Smooth muscle cell (in vitro differentiated cells): Measurements from ENCODE around the gene TAS1R2. TPM values are rescaled to one million over a fixed set of nuclear protein-coding genes. Genes with fewer than 3 reads are reported as not detected.

Experiments used
- DNase-seq: peaks from one replicate; lab custom pipeline; 2025; ENCODE audit not compliant: unreplicated experiment; lab: John Stamatoyannopoulos, UW
- H2AFZ ChIP-seq: fragments of 200-600 bp; sonication (generic); 2 replicates; pipeline ENCODE4 v1.6.0; 2016; ENCODE audit warnings: antibody characterized with exemption, low read depth, mild to moderate bottlenecking
- H3F3A ChIP-seq: fragments of 200-600 bp; sonication (generic); 2 replicates; pipeline ENCODE4 v1.6.0; 2017; ENCODE audit warnings: antibody characterized with exemption, low read depth
- H3K27ac ChIP-seq: fragments of 200-600 bp; sonication (generic); 2 replicates; pipeline ENCODE4 v1.5.1; 2016; ENCODE audit warnings: low read depth, mild to moderate bottlenecking
- H3K27me3 ChIP-seq: fragments of 200-600 bp; sonication (generic); 2 replicates; pipeline ENCODE4 v1.6.1; 2016; ENCODE audit warnings: low read depth, mild to moderate bottlenecking
- H3K36me3 ChIP-seq: fragments of 200-600 bp; sonication (generic); 2 replicates; pipeline ENCODE4 v1.5.1; 2016; ENCODE audit warnings: low read depth
- H3K4me1 ChIP-seq: fragments of 200-600 bp; sonication (generic); 2 replicates; pipeline ENCODE4 v1.5.1; 2016; ENCODE audit warnings: low read depth
- H3K4me2 ChIP-seq: fragments of 200-600 bp; sonication (generic); 2 replicates; pipeline ENCODE4 v1.6.0; 2016; ENCODE audit warnings: mild to moderate bottlenecking
- H3K4me3 ChIP-seq: fragments of 200-600 bp; sonication (generic); 2 replicates; pipeline ENCODE4 v1.5.1; 2016; ENCODE audit warnings: mild to moderate bottlenecking
- H3K79me2 ChIP-seq: fragments of 200-600 bp; sonication (generic); 2 replicates; pipeline ENCODE4 v1.6.0; 2016; ENCODE audit warnings: low read depth, mild to moderate bottlenecking
- H3K9ac ChIP-seq: fragments of 200-600 bp; sonication (generic); 2 replicates; pipeline ENCODE4 v1.6.0; 2016; ENCODE audit warnings: low read depth
- H3K9me3 ChIP-seq: fragments of 200-600 bp; sonication (generic); replicated peaks from 2 replicates; pipeline ENCODE4 v1.5.1; 2016; ENCODE audit warnings: low read depth
- H4K20me1 ChIP-seq: fragments of 200-600 bp; sonication (generic); 2 replicates; pipeline ENCODE4 v1.6.0; 2016; ENCODE audit warnings: low read depth
- WGBS: methylation state at CpG from one replicate; pipeline ENCODE4 v1.1.7; 2016; ENCODE audit warnings: low lambda C conversion rate; 5-methylcytosine and 5-hydroxymethylcytosine counted together
- polyA plus RNA-seq: library from polyadenylated mRNA; unstranded; fragments of >200 nt; fragmentation: Nextera tagmentation; extraction: Ambion mirVana; gene quantifications from 2 replicates; pipeline ENCODE4 v1.2.1, GENCODE V29; 2016
- total RNA-seq: library from RNA; depleted of rRNA; stranded (reverse); fragments of >200 nt; gene quantifications from 2 replicates; pipeline ENCODE4 v1.2.3, GENCODE V29; 2014
- TF ChIP-seq, protein P1 (sequence below): fragments of 200-600 bp; sonication (generic); IDR thresholded peaks from 2 replicates; pipeline ENCODE4 v1.5.1; 2017; ENCODE audit warnings: borderline replicate concordance, mild to moderate bottlenecking, antibody characterized with exemption; ENCODE audit not compliant: insufficient read depth, poor library complexity, severe bottlenecking

Gene TAS1R2
- total and polyA plus RNA-seq, 2 experiments from 2014 or later: not detected

DNA sequence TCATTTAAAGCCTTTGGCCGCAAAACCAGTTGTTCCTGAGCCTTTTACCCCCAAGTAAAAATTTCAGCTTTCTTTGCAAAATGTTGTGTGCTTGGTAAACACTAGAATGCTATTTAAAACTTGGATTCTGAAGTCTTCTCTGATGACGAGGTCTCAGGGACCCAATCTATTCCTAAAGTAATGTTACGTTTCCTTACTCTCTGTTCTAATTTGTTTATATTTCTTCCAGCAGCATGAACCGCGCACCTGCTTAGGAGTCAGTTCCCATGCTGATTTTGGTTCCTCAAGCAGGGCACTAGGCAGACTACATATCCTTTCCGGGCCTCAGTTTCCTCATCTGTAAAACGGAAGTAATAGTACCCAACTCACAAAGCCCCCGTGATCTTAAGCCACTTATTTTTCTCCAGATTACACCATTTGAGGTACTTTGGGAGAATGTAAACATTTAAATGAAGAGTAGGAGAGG, 43.9 kb upstream of the TAS1R2 start:
- no peaks in the 10 kb centered on the region for H3K27me3 ChIP-seq
- TF ChIP-seq, protein P1, sequence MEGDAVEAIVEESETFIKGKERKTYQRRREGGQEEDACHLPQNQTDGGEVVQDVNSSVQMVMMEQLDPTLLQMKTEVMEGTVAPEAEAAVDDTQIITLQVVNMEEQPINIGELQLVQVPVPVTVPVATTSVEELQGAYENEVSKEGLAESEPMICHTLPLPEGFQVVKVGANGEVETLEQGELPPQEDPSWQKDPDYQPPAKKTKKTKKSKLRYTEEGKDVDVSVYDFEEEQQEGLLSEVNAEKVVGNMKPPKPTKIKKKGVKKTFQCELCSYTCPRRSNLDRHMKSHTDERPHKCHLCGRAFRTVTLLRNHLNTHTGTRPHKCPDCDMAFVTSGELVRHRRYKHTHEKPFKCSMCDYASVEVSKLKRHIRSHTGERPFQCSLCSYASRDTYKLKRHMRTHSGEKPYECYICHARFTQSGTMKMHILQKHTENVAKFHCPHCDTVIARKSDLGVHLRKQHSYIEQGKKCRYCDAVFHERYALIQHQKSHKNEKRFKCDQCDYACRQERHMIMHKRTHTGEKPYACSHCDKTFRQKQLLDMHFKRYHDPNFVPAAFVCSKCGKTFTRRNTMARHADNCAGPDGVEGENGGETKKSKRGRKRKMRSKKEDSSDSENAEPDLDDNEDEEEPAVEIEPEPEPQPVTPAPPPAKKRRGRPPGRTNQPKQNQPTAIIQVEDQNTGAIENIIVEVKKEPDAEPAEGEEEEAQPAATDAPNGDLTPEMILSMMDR: no peak
- H3K4me1 ChIP-seq: peaks cover 7% of the 10 kb centered on the region
- peak overlapping the region; percentile 73 for H2AFZ ChIP-seq
- DNase-seq: no peak
- H3K4me2 ChIP-seq: peak overlapping the region; percentile 94
- no peaks in the 10 kb centered on the region for H3K36me3 ChIP-seq
- WGBS: 61% methylated on average over 8 of the region's 8 CpGs
- peaks cover 15% of the 10 kb centered on the region for H4K20me1 ChIP-seq
- peaks cover 7% of the 10 kb centered on the region for H3F3A ChIP-seq
- no peaks in the 10 kb centered on the region for H3K79me2 ChIP-seq
- H3K9me3 ChIP-seq: no peaks in the 10 kb centered on the region
- peak overlapping the region; percentile 85 for H3K4me3 ChIP-seq
- H3K27ac ChIP-seq: peak overlapping the region; percentile 90
- H3K9ac ChIP-seq: no peak overlapping the region

DNA sequence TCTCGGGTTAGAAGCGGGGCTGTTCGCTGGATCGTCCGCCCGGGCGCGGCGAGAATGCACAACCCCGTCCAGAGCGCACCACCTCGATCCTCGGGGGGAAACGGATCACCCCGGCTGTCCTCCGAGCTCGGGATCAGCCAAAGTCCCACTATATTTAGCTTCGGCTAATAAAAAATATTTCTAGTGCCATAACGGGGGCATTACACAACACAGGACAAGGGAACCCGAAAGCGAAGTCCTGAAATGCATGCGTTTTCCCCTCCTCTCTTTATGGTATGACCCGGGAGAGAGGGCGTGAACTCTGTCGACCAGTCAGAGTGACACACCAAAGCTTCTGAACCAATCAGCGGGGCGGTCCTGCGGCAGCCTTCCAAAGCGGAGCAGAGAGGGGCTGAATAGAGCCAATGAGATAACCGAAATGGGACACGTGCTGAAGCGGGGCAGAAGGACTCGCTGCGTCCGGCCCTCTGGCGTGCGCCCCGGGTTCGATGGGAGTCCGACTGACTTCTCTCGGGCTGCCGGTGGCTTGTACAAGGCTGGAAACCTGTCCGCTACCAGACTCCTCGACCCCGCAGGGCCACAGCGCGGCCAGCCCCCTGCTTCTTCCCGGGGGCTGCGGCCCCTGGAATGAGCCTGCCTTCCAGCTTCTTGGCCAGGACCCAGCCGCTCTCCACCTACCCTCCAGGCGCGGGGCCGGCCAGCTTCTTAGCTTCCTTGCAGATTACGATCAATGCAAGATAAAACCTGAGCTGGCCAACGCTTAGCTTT, 43.2 kb upstream of the TAS1R2 start, which contains the start of gene ALDH4A1:
Gene ALDH4A1, minus strand, starts transcription at position 33 of the 768 bp plus-strand sequence. Its CDS starts 32 bp downstream, at position 1.
- whole genome bisulfite sequencing: 1% methylated on average over 54 of the region's 55 CpGs

DNA sequence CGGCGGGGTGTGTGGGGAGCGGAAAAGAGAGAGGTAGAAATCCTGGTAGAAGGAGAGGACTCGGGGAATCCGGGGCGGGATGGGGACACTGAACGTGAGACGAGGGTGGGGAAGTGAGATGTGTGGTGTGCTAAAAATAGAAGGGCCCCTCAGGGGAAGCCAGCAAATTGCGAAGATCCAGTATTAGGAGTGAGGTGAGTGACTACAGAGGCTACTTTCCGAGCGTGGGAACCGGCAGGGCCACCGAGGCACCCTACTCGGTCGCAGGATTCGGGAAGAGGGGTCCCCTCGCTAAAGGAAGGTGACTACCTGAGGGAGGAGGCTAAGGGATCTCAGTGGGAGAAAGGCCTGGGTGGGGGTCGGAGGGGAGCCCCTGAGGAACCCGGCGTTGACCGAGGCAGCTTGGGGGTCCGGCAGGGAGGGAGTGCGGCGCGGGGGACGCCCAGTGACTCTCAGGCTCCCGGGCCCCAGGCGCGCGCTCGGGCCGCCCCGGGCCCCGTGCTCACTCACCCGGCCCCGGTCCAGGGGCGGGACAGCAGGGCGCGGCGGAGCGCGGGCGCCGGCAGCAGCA, 42.6 kb upstream of the TAS1R2 start:
- no peaks in the 10 kb centered on the region for H3K9me3 ChIP-seq
- no peaks in the 10 kb centered on the region for H3K36me3 ChIP-seq
- peaks cover 10% of the 10 kb centered on the region for H4K20me1 ChIP-seq
- H3K4me2 ChIP-seq: peak overlapping the region; percentile 94
- H3F3A ChIP-seq: peaks cover 7% of the 10 kb centered on the region
- no peaks in the 10 kb centered on the region for H3K27me3 ChIP-seq
- H3K9ac ChIP-seq: peak overlapping the region; percentile 95
- H3K27ac ChIP-seq: peak overlapping the region; percentile 90
- peak overlapping the region; percentile 73 for H2AFZ ChIP-seq
- TF ChIP-seq, protein P1: no peak
- H3K4me1 ChIP-seq: peaks cover 7% of the 10 kb centered on the region
- H3K4me3 ChIP-seq: peak overlapping the region; percentile 85
- no peaks in the 10 kb centered on the region for H3K79me2 ChIP-seq
- DNase-seq: no peak
- WGBS: under 1% methylated on average over 28 of the region's 44 CpGs

More for the DNA sequence above, 43.2 kb upstream of the TAS1R2 start, which contains the start of gene ALDH4A1:
- H3K9me3 ChIP-seq: no peaks in the 10 kb centered on the region
- TF ChIP-seq, protein P1: no peak
- H3K27me3 ChIP-seq: no peaks in the 10 kb centered on the region
- peak; percentile 83 for DNase-seq
- H4K20me1 ChIP-seq: peaks cover 15% of the 10 kb centered on the region
- H3K4me2 ChIP-seq: peak within 1 kb of the TSS; percentile 94
- peaks cover 7% of the 10 kb centered on the region for H3K4me1 ChIP-seq
- peak within 1 kb of the TSS; percentile 90 for H3K27ac ChIP-seq
- peak within 1 kb of the TSS; percentile 85 for H3K4me3 ChIP-seq
- peak within 1 kb of the TSS; percentile 95 for H3K9ac ChIP-seq
- no peaks in the 10 kb centered on the region for H3K79me2 ChIP-seq
- H3F3A ChIP-seq: peaks cover 7% of the 10 kb centered on the region
- H2AFZ ChIP-seq: peak within 1 kb of the TSS; percentile 73
- no peaks in the 10 kb centered on the region for H3K36me3 ChIP-seq
